H9 (cell line): Measurements from ENCODE around the gene BRSK1. TPM values are rescaled to one million over a fixed set of nuclear protein-coding genes. Genes with fewer than 3 reads are reported as not detected.
A peak's percentile ranks its signal among the peaks of the same experiment; 100 is the strongest.

Source experiments
- DNase-seq: peaks from one replicate; pipeline ENCODE4 v3.0.0-alpha.2; 2017
- H2AFZ ChIP-seq: one replicate; pipeline ENCODE4 v1.6.1; 2013; ENCODE audit warnings: mild to moderate bottlenecking, low read length, control low read depth, moderate library complexity
- H2AK5ac ChIP-seq: 2 replicates; pipeline ENCODE4 v1.6.1; 2013; ENCODE audit warnings: low read length, control low read depth, mixed read lengths; ENCODE audit not compliant: insufficient read length
- H2BK120ac ChIP-seq: one replicate; pipeline ENCODE4 v1.6.1; 2013; ENCODE audit warnings: low read depth, mild to moderate bottlenecking, low read length, control low read depth, inconsistent platforms; ENCODE audit not compliant: poor library complexity, severe bottlenecking
- H2BK12ac ChIP-seq: 2 replicates; pipeline ENCODE4 v1.6.1; 2013; ENCODE audit warnings: low read length, control low read depth, mixed read lengths, low read depth; ENCODE audit not compliant: insufficient read length
- H2BK15ac ChIP-seq: 2 replicates; pipeline ENCODE4 v1.6.1; 2013; ENCODE audit warnings: low read depth, low read length, control low read depth
- H2BK20ac ChIP-seq: one replicate; pipeline ENCODE4 v1.6.1; 2013; ENCODE audit warnings: low read depth, mild to moderate bottlenecking, low read length, control low read depth, inconsistent platforms; ENCODE audit not compliant: poor library complexity, severe bottlenecking
- H2BK5ac ChIP-seq: 2 replicates; pipeline ENCODE4 v1.6.1; 2013; ENCODE audit warnings: low read length, control low read depth, mixed read lengths; ENCODE audit not compliant: insufficient read length
- H3K14ac ChIP-seq: 2 replicates; pipeline ENCODE4 v1.6.1; 2013; ENCODE audit warnings: low read length, control low read depth; ENCODE audit not compliant: insufficient read depth
- H3K18ac ChIP-seq: 2 replicates; pipeline ENCODE4 v1.6.1; 2013; ENCODE audit warnings: low read depth, mild to moderate bottlenecking, mixed read lengths, low read length, control low read depth; ENCODE audit not compliant: insufficient read length
- H3K23ac ChIP-seq: 2 replicates; pipeline ENCODE4 v1.6.1; 2013; ENCODE audit warnings: low read length, control low read depth, mixed read lengths, low read depth; ENCODE audit not compliant: insufficient read length
- H3K23me2 ChIP-seq: 2 replicates; pipeline ENCODE4 v1.6.1; 2013; ENCODE audit warnings: low read depth, mild to moderate bottlenecking, mixed read lengths, low read length, control low read depth; ENCODE audit not compliant: insufficient read length, poor library complexity, severe bottlenecking
- H3K27ac ChIP-seq: 2 replicates; pipeline ENCODE4 v1.5.1; 2013; ENCODE audit warnings: low read length, control low read depth, mixed read lengths, low read depth; ENCODE audit not compliant: insufficient read length
- H3K27me3 ChIP-seq: 2 replicates; pipeline ENCODE4 v1.6.1; 2013; ENCODE audit warnings: low read length, control low read depth, inconsistent platforms; ENCODE audit not compliant: insufficient read depth
- H3K4ac ChIP-seq: 2 replicates; pipeline ENCODE4 v1.6.1; 2013; ENCODE audit warnings: low read depth, mild to moderate bottlenecking, control low read depth, inconsistent platforms, low read length, moderate library complexity
- H3K4me1 ChIP-seq: 2 replicates; pipeline ENCODE4 v1.6.1; 2013; ENCODE audit warnings: low read length, control low read depth, inconsistent platforms; ENCODE audit not compliant: insufficient read depth
- H3K4me2 ChIP-seq: 2 replicates; pipeline ENCODE4 v1.6.1; 2013; ENCODE audit warnings: low read length, control low read depth, mixed read lengths; ENCODE audit not compliant: insufficient read length, insufficient read depth
- H3K56ac ChIP-seq: 2 replicates; pipeline ENCODE4 v1.6.1; 2013; ENCODE audit warnings: low read depth, mild to moderate bottlenecking, mixed read lengths, low read length, control low read depth; ENCODE audit not compliant: insufficient read length
- H3K79me1 ChIP-seq: 2 replicates; pipeline ENCODE4 v1.6.1; 2013; ENCODE audit warnings: low read depth, mild to moderate bottlenecking, moderate library complexity, low read length, control low read depth, inconsistent platforms; ENCODE audit not compliant: insufficient read depth, poor library complexity, severe bottlenecking
- H3K79me2 ChIP-seq: 2 replicates; pipeline ENCODE4 v1.6.1; 2013; ENCODE audit warnings: low read length, control low read depth, inconsistent platforms; ENCODE audit not compliant: insufficient read depth
- H3K9ac ChIP-seq: 2 replicates; pipeline ENCODE4 v1.6.1; 2013; ENCODE audit warnings: low read length, control low read depth, mixed read lengths; ENCODE audit not compliant: insufficient read length; ENCODE audit errors: extremely low read depth
- H3K9me3 ChIP-seq: one replicate; pipeline ENCODE4 v1.6.1; 2013; ENCODE audit warnings: low read depth, low read length, inconsistent platforms; ENCODE audit not compliant: control insufficient read depth
- H3T11ph ChIP-seq: one replicate; pipeline ENCODE4 v1.6.1; 2013; ENCODE audit warnings: mild to moderate bottlenecking, low read length, control low read depth, inconsistent platforms
- H4K20me1 ChIP-seq: one replicate; pipeline ENCODE4 v1.6.1; 2013; ENCODE audit not compliant: control insufficient read depth, insufficient read length, insufficient read depth
- H4K5ac ChIP-seq: 2 replicates; pipeline ENCODE4 v1.6.1; 2013; ENCODE audit warnings: low read depth, mild to moderate bottlenecking, mixed read lengths, low read length, control low read depth; ENCODE audit not compliant: insufficient read length
- H4K8ac ChIP-seq: replicated peaks from 2 replicates; pipeline ENCODE4 v1.6.1; 2013; ENCODE audit warnings: low read length, control low read depth, mixed read lengths, low read depth; ENCODE audit not compliant: insufficient read length
- H4K91ac ChIP-seq: 2 replicates; pipeline ENCODE4 v1.6.1; 2013; ENCODE audit warnings: low read depth, mild to moderate bottlenecking, moderate library complexity, mixed read lengths, low read length, control low read depth; ENCODE audit not compliant: insufficient read length
- H3K27ac Mint-ChIP-seq, 3 experiments: 2 replicates in 2 of 3; 3 replicates in 1 of 3; pipeline ENCODE4 v1.8.0; 2020 to 2021; ENCODE audit warnings: mixed read lengths in 3 of 3, mild to moderate bottlenecking in 1 of 3, moderate library complexity in 1 of 3
- H3K27me3 Mint-ChIP-seq: 2 replicates; pipeline ENCODE4 v1.8.0; 2021; ENCODE audit warnings: low read depth, mild to moderate bottlenecking, moderate library complexity, mixed read lengths
- H3K36me3 Mint-ChIP-seq, 3 experiments: 2 replicates in 2 of 3; 3 replicates in 1 of 3; pipeline ENCODE4 v1.8.0; 2020 to 2021; ENCODE audit warnings: low read depth in 3 of 3, mixed read lengths in 3 of 3; ENCODE audit not compliant: insufficient read depth in 1 of 3
- H3K4me1 Mint-ChIP-seq, 2 experiments: 2 replicates each; pipeline ENCODE4 v1.8.0; 2020; ENCODE audit warnings: mixed read lengths in 2 of 2
- H3K4me3 Mint-ChIP-seq, 2 experiments: 2 replicates in 1 of 2; 3 replicates in 1 of 2; pipeline ENCODE4 v1.8.0; 2020 to 2021; ENCODE audit warnings: mild to moderate bottlenecking in 2 of 2, mixed read lengths in 2 of 2, moderate library complexity in 1 of 2
- H3K9me3 Mint-ChIP-seq, 2 experiments: 2 replicates in 1 of 2; 3 replicates in 1 of 2; pipeline ENCODE4 v1.8.0; 2020; ENCODE audit warnings: mild to moderate bottlenecking in 2 of 2, mixed read lengths in 2 of 2, moderate library complexity in 1 of 2
- WGBS: extraction: QIAGEN DNeasy Blood & Tissue Kit; methylation state at CpG from one replicate; pipeline ENCODE4 v1.1.7; 2013; ENCODE audit warnings: missing lambda C conversion rate, low lambda C conversion rate, mixed read lengths; ENCODE audit not compliant: insufficient read length; ENCODE audit errors: extremely low coverage; 5-methylcytosine and 5-hydroxymethylcytosine counted together
- total RNA-seq: library from RNA; stranded (reverse); gene quantifications from 2 replicates; pipeline ENCODE4 v1.2.1, GENCODE V29; 2021
- TF ChIP-seq, protein P1 (sequence below): fragments of 200-600 bp; sonication (generic); conservative IDR thresholded peaks from 3 replicates; pipeline ENCODE4 v1.8.0; 2021; ENCODE audit warnings: antibody characterized with exemption, mild to moderate bottlenecking

Gene BRSK1
- total RNA-seq, 1 experiment from 2014 or later = 43.5 TPM

DNA sequence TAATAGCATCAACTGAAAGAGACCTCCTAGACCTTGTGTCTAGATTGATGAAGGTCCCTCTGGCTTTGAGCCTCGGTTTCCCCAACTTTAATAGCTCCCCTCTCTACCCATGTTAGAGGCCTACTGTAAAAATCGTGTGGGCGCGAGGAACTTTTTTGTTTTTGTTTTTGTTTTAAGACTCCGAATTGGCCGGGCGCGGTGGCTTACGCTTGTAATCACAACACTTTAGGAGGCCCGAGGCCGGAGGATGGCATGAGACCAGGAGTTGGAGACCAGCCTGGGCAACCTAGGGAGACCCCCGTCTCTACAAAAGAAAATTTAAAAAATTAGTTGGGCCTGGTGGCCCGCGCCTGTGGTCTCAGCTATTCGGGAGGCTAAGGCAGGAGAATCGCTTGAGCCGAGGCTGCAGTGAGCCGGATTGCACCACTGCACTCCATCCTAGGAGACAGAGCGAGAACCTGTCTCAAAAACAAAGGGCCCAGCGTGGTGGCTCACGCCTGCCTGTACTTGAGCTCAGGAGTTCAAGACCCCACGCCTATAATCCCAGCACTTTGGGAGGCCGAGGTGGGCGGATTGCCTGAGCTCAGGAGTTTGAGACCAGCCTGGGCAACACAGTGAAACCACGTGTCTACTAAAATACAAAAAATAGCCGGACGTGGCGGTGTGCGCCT lies 24.1 kb upstream of the BRSK1 start:
- peaks cover 31% of the 10 kb centered on the region; the same call in 1 of the 2 replicates for H3K79me2 ChIP-seq
- H3K23ac ChIP-seq = no peak overlapping the region
- peaks cover 3% of the 10 kb centered on the region for H4K20me1 ChIP-seq
- no peak for DNase-seq
- peaks cover 16% of the 10 kb centered on the region for H3K79me1 ChIP-seq
- H3K56ac ChIP-seq = no peak overlapping the region
- H3K4me2 ChIP-seq = peak overlapping the region; percentile 56
- no peak overlapping the region for H2BK12ac ChIP-seq
- H2BK5ac ChIP-seq = no peak overlapping the region
- peak overlapping the region; percentile 43; the same call in 1 of the 2 replicates for H3K14ac ChIP-seq
- peaks cover 9% of the 10 kb centered on the region for H3K23me2 ChIP-seq
- no peak overlapping the region for H2AFZ ChIP-seq
- H3T11ph ChIP-seq = no peak overlapping the region
- H3K9me3 ChIP-seq = no peaks in the 10 kb centered on the region
- no peak overlapping the region for H2AK5ac ChIP-seq
- H2BK15ac ChIP-seq = no peak overlapping the region
- peaks cover 5 to 10% (median 9%) of the 10 kb centered on the region in 3 experiments for H3K36me3 Mint-ChIP-seq
- H2BK20ac ChIP-seq = no peak overlapping the region
- H3K9ac ChIP-seq = peak overlapping the region; percentile 79
- WGBS = no CpG with 5 or more reads among the region's 29 CpGs
- H3K27ac ChIP-seq = peak overlapping the region; percentile 22
- H4K8ac ChIP-seq = no peak overlapping the region
- H3K27ac Mint-ChIP-seq = peak overlapping the region; percentile 97 to 99 (median 99)
- peaks cover 33 to 44% of the 10 kb centered on the region in 2 experiments for H3K4me1 Mint-ChIP-seq
- no peak overlapping the region for H3K18ac ChIP-seq
- no peak overlapping the region for H4K91ac ChIP-seq
- H3K27me3 Mint-ChIP-seq = no peaks in the 10 kb centered on the region; the same call in 1 of the 2 replicates
- H4K5ac ChIP-seq = no peak overlapping the region
- H3K4me3 Mint-ChIP-seq = peak overlapping the region; percentile 77 to 90
- H3K27me3 ChIP-seq = no peaks in the 10 kb centered on the region
- H2BK120ac ChIP-seq = no peak overlapping the region
- H3K9me3 Mint-ChIP-seq = no peaks in the 10 kb centered on the region
- H3K4ac ChIP-seq = no peak overlapping the region
- H3K4me1 ChIP-seq = peaks cover 8% of the 10 kb centered on the region; the same call in 1 of the 2 replicates
- TF ChIP-seq, protein P1, sequence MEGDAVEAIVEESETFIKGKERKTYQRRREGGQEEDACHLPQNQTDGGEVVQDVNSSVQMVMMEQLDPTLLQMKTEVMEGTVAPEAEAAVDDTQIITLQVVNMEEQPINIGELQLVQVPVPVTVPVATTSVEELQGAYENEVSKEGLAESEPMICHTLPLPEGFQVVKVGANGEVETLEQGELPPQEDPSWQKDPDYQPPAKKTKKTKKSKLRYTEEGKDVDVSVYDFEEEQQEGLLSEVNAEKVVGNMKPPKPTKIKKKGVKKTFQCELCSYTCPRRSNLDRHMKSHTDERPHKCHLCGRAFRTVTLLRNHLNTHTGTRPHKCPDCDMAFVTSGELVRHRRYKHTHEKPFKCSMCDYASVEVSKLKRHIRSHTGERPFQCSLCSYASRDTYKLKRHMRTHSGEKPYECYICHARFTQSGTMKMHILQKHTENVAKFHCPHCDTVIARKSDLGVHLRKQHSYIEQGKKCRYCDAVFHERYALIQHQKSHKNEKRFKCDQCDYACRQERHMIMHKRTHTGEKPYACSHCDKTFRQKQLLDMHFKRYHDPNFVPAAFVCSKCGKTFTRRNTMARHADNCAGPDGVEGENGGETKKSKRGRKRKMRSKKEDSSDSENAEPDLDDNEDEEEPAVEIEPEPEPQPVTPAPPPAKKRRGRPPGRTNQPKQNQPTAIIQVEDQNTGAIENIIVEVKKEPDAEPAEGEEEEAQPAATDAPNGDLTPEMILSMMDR = no peak
